Small intestine (tissue), 7 donors: ENCODE data around the gene RRP1. TPM values are rescaled to one million over a fixed set of nuclear protein-coding genes. Genes with fewer than 3 reads are reported as not detected.

Source experiments
- DNase-seq, 2 donors: peaks; one replicate each; pipeline versions ENCODE4 v3.0.0 to v3.0.0-alpha.2; 2013
- FAIRE-seq: peaks from 2 replicates; lab custom pipeline; 2012; peaks lifted over from hg19 to GRCh38; lab: Jason Lieb, UNC
- H3K27ac ChIP-seq, 3 donors: one replicate each; pipeline ENCODE4 v1.5.1; 2013; ENCODE audit warnings: low read length in 2 of 3, mild to moderate bottlenecking in 2 of 3, control low read depth in 1 of 3, inconsistent platforms in 1 of 3, low read depth in 1 of 3, moderate library complexity in 1 of 3
- H3K27me3 ChIP-seq, 3 donors: one replicate each; pipeline ENCODE4 v1.6.1; 2013; ENCODE audit warnings: low read length in 3 of 3, inconsistent platforms in 1 of 3; ENCODE audit not compliant: control insufficient read depth in 3 of 3, insufficient read depth in 3 of 3
- H3K36me3 ChIP-seq, 3 donors: one replicate each; pipeline ENCODE4 v1.6.1; 2013; ENCODE audit warnings: low read length in 3 of 3, inconsistent platforms in 1 of 3, low read depth in 1 of 3, mild to moderate bottlenecking in 1 of 3, moderate library complexity in 1 of 3; ENCODE audit not compliant: control insufficient read depth in 3 of 3, insufficient read depth in 2 of 3
- H3K4me1 ChIP-seq, 3 donors: one replicate each; pipeline ENCODE4 v1.6.1; 2013; ENCODE audit warnings: low read length in 2 of 3, inconsistent platforms in 1 of 3, low read depth in 1 of 3, mild to moderate bottlenecking in 1 of 3, moderate library complexity in 1 of 3; ENCODE audit not compliant: control insufficient read depth in 3 of 3, insufficient read depth in 2 of 3
- H3K4me3 ChIP-seq, 3 donors: one replicate each; pipeline ENCODE4 v1.5.1; 2013; ENCODE audit warnings: low read length in 3 of 3, control low read depth in 1 of 3, inconsistent platforms in 1 of 3, low read depth in 1 of 3, mild to moderate bottlenecking in 1 of 3, moderate library complexity in 1 of 3
- H3K9me3 ChIP-seq, 2 donors: one replicate each; pipeline ENCODE4 v1.6.1; 2013; ENCODE audit warnings: low read depth in 1 of 2, low read length in 1 of 2; ENCODE audit not compliant: control insufficient read depth in 2 of 2, insufficient read depth in 1 of 2
- WGBS, 3 donors: extraction: QIAGEN DNeasy Blood & Tissue Kit; methylation state at CpG; one replicate each; pipeline ENCODE4 v1.1.7; 2013; 5-methylcytosine and 5-hydroxymethylcytosine counted together
- polyA plus RNA-seq, 4 donors: library from polyadenylated mRNA; stranded (reverse) in 3 of 4; unstranded in 1 of 4; fragments of 200-250 nt in 3 of 4; fragments of 120-200 nt in 1 of 4; gene quantifications; one replicate each; pipeline versions ENCODE4 v1.2.1 to v1.2.3, GENCODE V29; 2013
- donor health status: healthy with polysubstance abuse.
- donor health status: control.
- donor health status: control.
- donor health status: Bipolar disorder and iron deficiency.
- donor health status: healthy.

RRP1 gene
- polyA plus RNA-seq, 4 donors, result 7.2 to 21.0 (median 12.5) TPM

GRCh38 chr21:43806017-43806710, 16.8 kb downstream of the RRP1 start:
- Histone ChIP-seq H3K27ac (peak overlapping the region in 1 of 3 donors; percentile 17), H3K27me3 (no peaks in the 10 kb centered on the region), H3K9me3 (no peaks in the 10 kb centered on the region), H3K4me3 (no peak overlapping the region), H3K36me3 (peaks cover 4 to 53% (median 5%) of the 10 kb centered on the region in 3 donors), H3K4me1 (peaks cover 0 to 3% (median 3%) of the 10 kb centered on the region in 3 donors)
- 86 to 89% (median 87%) methylated on average over 21 of the region's 21 CpGs for WGBS, 3 donors
- FAIRE-seq, result no peak
- no peak for DNase-seq

- no peak for FAIRE-seq
- WGBS, 3 donors, result 81 to 87% (median 83%) methylated on average over 18 of the region's 18 CpGs
- Histone ChIP-seq H3K9me3 (no peaks in the 10 kb centered on the region), H3K27ac (no peak overlapping the region), H3K4me1 (peaks cover 0 to 4% (median 3%) of the 10 kb centered on the region in 3 donors), H3K36me3 (peaks cover 0 to 31% (median 0%) of the 10 kb centered on the region in 3 donors), H3K27me3 (no peaks in the 10 kb centered on the region), H3K4me3 (no peak overlapping the region)
- no peak for DNase-seq
These were observed 19.0 kb downstream of the RRP1 start for GRCh38 chr21:43808367-43808766.

- DNase-seq, result no peak
- Histone ChIP-seq H3K9me3 (no peaks in the 10 kb centered on the region), H3K27ac (no peak overlapping the region), H3K4me1 (peaks cover 0 to 4% (median 3%) of the 10 kb centered on the region in 3 donors), H3K36me3 (peaks cover 0 to 26% (median 0%) of the 10 kb centered on the region in 3 donors), H3K27me3 (no peaks in the 10 kb centered on the region), H3K4me3 (no peak overlapping the region)
- 79 to 88% (median 82%) methylated on average over 22 of the region's 22 CpGs for WGBS, 3 donors
- no peak for FAIRE-seq
These were observed 19.5 kb downstream of the RRP1 start for GRCh38 chr21:43808832-43809251.

- Histone ChIP-seq H3K4me3 (no peak overlapping the region), H3K27ac (no peak overlapping the region), H3K4me1 (peaks cover 0 to 4% (median 3%) of the 10 kb centered on the region in 3 donors), H3K9me3 (no peaks in the 10 kb centered on the region), H3K27me3 (no peaks in the 10 kb centered on the region), H3K36me3 (peaks cover 0 to 21% (median 0%) of the 10 kb centered on the region in 3 donors)
- 83 to 88% (median 85%) methylated on average over 14 to 16 of the region's 16 CpGs for WGBS, 3 donors
- no peak for DNase-seq
- no peak for FAIRE-seq
These were observed 20.0 kb downstream of the RRP1 start for GRCh38 chr21:43809346-43809799.

GRCh38 chr21:43809853-43810504, 20.6 kb downstream of the RRP1 start:
- Histone ChIP-seq H3K27me3 (no peaks in the 10 kb centered on the region), H3K36me3 (peaks cover 0 to 17% (median 0%) of the 10 kb centered on the region in 3 donors), H3K27ac (no peak overlapping the region), H3K4me3 (no peak overlapping the region), H3K9me3 (no peaks in the 10 kb centered on the region), H3K4me1 (peaks cover 0 to 4% (median 3%) of the 10 kb centered on the region in 3 donors)
- FAIRE-seq (no peak), DNase-seq (no peak)
- 50 to 69% (median 54%) methylated on average over 25 to 26 of the region's 26 CpGs for WGBS, 3 donors

GRCh38 chr21:43810505-43811261, 21.3 kb downstream of the RRP1 start:
- H3K9me3 ChIP-seq, result no peaks in the 10 kb centered on the region
- H3K27me3 ChIP-seq, result no peaks in the 10 kb centered on the region
- no peak overlapping the region for H3K27ac ChIP-seq
- H3K4me3 ChIP-seq, result no peak overlapping the region
- FAIRE-seq, result no peak
- peaks cover 0 to 16% (median 0%) of the 10 kb centered on the region in 3 donors for H3K36me3 ChIP-seq
- DNase-seq, result peak; percentile 86 to 89
- 10 to 16% (median 12%) methylated on average over 22 to 23 of the region's 23 CpGs for WGBS, 3 donors
- H3K4me1 ChIP-seq, result peaks cover 0 to 4% (median 3%) of the 10 kb centered on the region in 3 donors

- Histone ChIP-seq H3K36me3 (peaks cover 0 to 8% (median 0%) of the 10 kb centered on the region in 3 donors), H3K4me1 (peaks cover 0 to 4% (median 3%) of the 10 kb centered on the region in 3 donors), H3K9me3 (no peaks in the 10 kb centered on the region), H3K4me3 (no peak overlapping the region), H3K27me3 (no peaks in the 10 kb centered on the region), H3K27ac (no peak overlapping the region)
- 29 to 69% (median 53%) methylated on average over 18 to 24 of the region's 24 CpGs for WGBS, 3 donors
- FAIRE-seq (no peak), DNase-seq (no peak)
These were observed 22.1 kb downstream of the RRP1 start for GRCh38 chr21:43811262-43812105.
